ENCODE measurements around the gene PCDH8. TPM values are rescaled to one million over a fixed set of nuclear protein-coding genes. Genes with fewer than 3 reads are reported as not detected.

Gene PCDH8
- total and polyA plus RNA-seq, 10 of the 15 experiments (the other 5 are each of a cell fraction or from before 2014, with no cell fraction given): 0.03 to 0.86 (median 0.45) TPM; not detected in 1

- TF ChIP-seq SREBF2 (IDR thresholded peaks at IDR 0.05; ENCODE audit: low read length) (no peak), GABPA (IDR thresholded peaks at IDR 0.05; ENCODE audit: low read depth) (no peak), E2F8 (IDR thresholded peaks at IDR 0.05; ENCODE audit: low read depth, partially characterized antibody) (no peak), BMI1 (IDR thresholded peaks at IDR 0.05; ENCODE audit: borderline replicate concordance) (no peak), HSF1 (IDR thresholded peaks at IDR 0.05; ENCODE audit: low read depth, low read length) (no peak), ZBED1 (IDR thresholded peaks at IDR 0.05; ENCODE audit: borderline replicate concordance) (no peak), NRF1 (conservative IDR thresholded peaks at IDR 0.05; ENCODE audit: low read depth, low read length) (no peak), SP1 (IDR thresholded peaks at IDR 0.05; ENCODE audit: low read depth, low read length) (no peak), GATAD2B (conservative IDR thresholded peaks at IDR 0.05; ENCODE audit: low read depth) (no peak)
Observed at GRCh38 chr13:52797176-52797575, 51.3 kb downstream of the PCDH8 start (continued).

Data from GM12878 (cell line).